Bronchial epithelial cell (primary cell): ENCODE measurements around the gene VSTM2B. TPM values are rescaled to one million over a fixed set of nuclear protein-coding genes. Genes with fewer than 3 reads are reported as not detected.

ENCODE experiments used
- DNase-seq: peaks from one replicate; pipeline ENCODE4 v3.0.0-alpha.2; 2010; ENCODE audit warnings: low read depth
- FAIRE-seq: peaks from 2 replicates; lab custom pipeline; 2011; peaks lifted over from hg19 to GRCh38; lab: Jason Lieb, UNC
- H3K27me3 ChIP-seq: 2 replicates; pipeline ENCODE4 v1.5.1; 2011; ENCODE audit warnings: low read length; ENCODE audit not compliant: control insufficient read depth, insufficient read depth
- H3K36me3 ChIP-seq: 2 replicates; pipeline ENCODE4 v1.5.1; 2011; ENCODE audit warnings: low read length; ENCODE audit not compliant: control insufficient read depth, insufficient read depth
- H3K4me3 ChIP-seq: 2 replicates; pipeline ENCODE4 v1.5.1; 2011; ENCODE audit warnings: mild to moderate bottlenecking, low read depth, low read length, control low read depth
- CTCF ChIP-seq: IDR thresholded peaks from 2 replicates; pipeline ENCODE4 v1.5.1; 2011; ENCODE audit warnings: mild to moderate bottlenecking, moderate library complexity, low read length, control low read depth, inconsistent platforms; ENCODE audit not compliant: insufficient read depth, severe bottlenecking
- total RNA-seq: library from RNA; depleted of rRNA; stranded (reverse); fragments of >200 nt; gene quantifications from 2 replicates; pipeline ENCODE4 v1.2.1, GENCODE V29; 2014

Gene VSTM2B
- total RNA-seq, 1 donor from 2014 or later, result not detected

GRCh38 chr19:29495091-29495490, 30.7 kb upstream of the VSTM2B start:
- Histone ChIP-seq H3K27me3 (no peaks in the 10 kb centered on the region), H3K36me3 (no peaks in the 10 kb centered on the region), H3K4me3 (no peak overlapping the region)
- FAIRE-seq (no peak), DNase-seq (no peak)
- no peak for TF ChIP-seq CTCF

DNA sequence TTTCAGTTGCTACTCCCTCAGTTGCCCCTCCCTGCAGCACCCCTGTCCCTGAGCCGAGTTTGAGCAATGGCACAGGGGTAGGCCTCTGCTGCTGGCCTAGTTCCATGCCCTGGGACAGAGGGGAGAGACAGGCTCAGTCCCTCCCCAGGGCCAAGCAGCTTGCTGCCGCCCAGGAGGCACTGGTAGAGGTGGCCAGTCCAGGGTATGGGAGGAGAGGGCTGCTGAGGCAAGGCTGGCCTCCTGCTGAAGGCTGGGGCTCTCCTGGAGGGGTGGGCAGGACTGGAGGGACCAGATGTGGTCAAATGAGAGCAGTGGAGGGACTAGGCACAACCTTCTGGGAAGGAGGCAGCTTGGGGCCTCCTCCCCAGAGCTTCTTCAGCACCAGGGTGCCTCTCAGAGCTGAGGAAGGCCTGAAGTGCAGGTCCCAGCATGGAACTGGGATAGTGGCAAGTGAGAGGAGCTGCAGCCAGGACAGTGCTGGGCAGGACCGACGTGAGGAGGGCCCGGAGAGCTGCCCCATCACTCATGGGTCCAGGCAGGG, 29.8 kb upstream of the VSTM2B start:
- no peaks in the 10 kb centered on the region for H3K27me3 ChIP-seq
- FAIRE-seq (no peak), DNase-seq (no peak)
- TF ChIP-seq CTCF, result no peak
- H3K36me3 ChIP-seq, result no peaks in the 10 kb centered on the region
- H3K4me3 ChIP-seq, result no peak overlapping the region

GRCh38 chr19:29497241-29497640, 28.6 kb upstream of the VSTM2B start:
- TF ChIP-seq CTCF, result no peak
- Histone ChIP-seq H3K4me3 (no peak overlapping the region), H3K36me3 (no peaks in the 10 kb centered on the region), H3K27me3 (no peaks in the 10 kb centered on the region)
- FAIRE-seq (no peak), DNase-seq (no peak)

- Histone ChIP-seq H3K4me3 (no peak overlapping the region), H3K27me3 (no peaks in the 10 kb centered on the region), H3K36me3 (no peaks in the 10 kb centered on the region)
- DNase-seq (no peak), FAIRE-seq (no peak)
- TF ChIP-seq CTCF, result no peak
These were observed 27.9 kb upstream of the VSTM2B start for GRCh38 chr19:29497686-29498436.

GRCh38 chr19:29499261-29499920, 26.4 kb upstream of the VSTM2B start:
- no peak for FAIRE-seq

More at GRCh38 chr19:29499261-29499920, 26.4 kb upstream of the VSTM2B start:
- Histone ChIP-seq H3K27me3 (no peaks in the 10 kb centered on the region), H3K4me3 (no peak overlapping the region), H3K36me3 (no peaks in the 10 kb centered on the region)
- no peak for DNase-seq
- TF ChIP-seq CTCF, result no peak
